ENCODE data around the gene PCNX2.

- TF ChIP-seq POLR2A (IDR thresholded peaks at IDR 0.05; ENCODE audit: low read length) (no peak), GATA1 (IDR thresholded peaks at IDR 0.05; ENCODE audit: low read depth, low read length) (no peak)
Measured at GRCh38 chr1:233340966-233341516, 45.5 kb upstream of the PCNX2 start.
